Neuronal stem cell (in vitro differentiated cells): Measurements from ENCODE around the gene VOPP1.
"Not testable (repeated sequence)": the region's sequence is repeated elsewhere in the genome, so short reads cannot be mapped to it uniquely, and the experiment has no call there.

ENCODE experiments used
- DNase-seq: peaks from one replicate; pipeline ENCODE4 v3.0.0-alpha.2; 2013; ENCODE audit warnings: low spot score
- H2AFZ ChIP-seq: one replicate; pipeline ENCODE4 v1.6.1; 2013; ENCODE audit warnings: mild to moderate bottlenecking, low read length, inconsistent platforms
- H2AK5ac ChIP-seq: 2 replicates; pipeline ENCODE4 v1.6.1; 2013; ENCODE audit warnings: low read depth, mild to moderate bottlenecking, inconsistent platforms, low read length, moderate library complexity, mixed read lengths
- H2BK120ac ChIP-seq: 2 replicates; pipeline ENCODE4 v1.6.1; 2013; ENCODE audit warnings: low read depth, mild to moderate bottlenecking, inconsistent platforms, low read length, moderate library complexity, mixed read lengths
- H2BK12ac ChIP-seq: one replicate; pipeline ENCODE4 v1.6.1; 2013; ENCODE audit warnings: low read length, inconsistent platforms
- H2BK15ac ChIP-seq: 2 replicates; pipeline ENCODE4 v1.6.1; 2013; ENCODE audit warnings: mild to moderate bottlenecking, low read length, inconsistent platforms, mixed read lengths
- H2BK5ac ChIP-seq: one replicate; pipeline ENCODE4 v1.6.1; 2013; ENCODE audit warnings: inconsistent platforms, mild to moderate bottlenecking, low read length, moderate library complexity
- H3K14ac ChIP-seq: one replicate; pipeline ENCODE4 v1.6.1; 2013; ENCODE audit warnings: low read length, inconsistent platforms
- H3K18ac ChIP-seq: 2 replicates; pipeline ENCODE4 v1.6.1; 2013; ENCODE audit warnings: low read length, inconsistent platforms
- H3K23ac ChIP-seq: 2 replicates; pipeline ENCODE4 v1.6.1; 2013; ENCODE audit warnings: low read depth, mild to moderate bottlenecking, mixed read lengths, low read length, inconsistent platforms; ENCODE audit not compliant: poor library complexity
- H3K27ac ChIP-seq: replicated peaks from 3 replicates; pipeline ENCODE4 v1.5.1; 2013; ENCODE audit warnings: low read length, inconsistent platforms
- H3K27me3 ChIP-seq, 3 experiments: 2 replicates each; pipeline ENCODE4 v1.6.1; 2013; ENCODE audit warnings: low read length in 3 of 3, mild to moderate bottlenecking in 2 of 3, inconsistent platforms in 1 of 3, low read depth in 1 of 3, mixed read lengths in 1 of 3, moderate library complexity in 1 of 3; ENCODE audit not compliant: control insufficient read depth in 3 of 3, insufficient read depth in 3 of 3
- H3K36me3 ChIP-seq, 2 donors: replicated peaks in 1 of 2; 2 replicates each; pipeline ENCODE4 v1.6.1; 2013; ENCODE audit warnings: low read length in 2 of 2; ENCODE audit not compliant: control insufficient read depth in 2 of 2, insufficient read depth in 2 of 2
- H3K4ac ChIP-seq: 2 replicates; pipeline ENCODE4 v1.6.1; 2013; ENCODE audit warnings: inconsistent platforms, mild to moderate bottlenecking, low read length, moderate library complexity
- H3K4me1 ChIP-seq, 2 donors: 1 replicate in 1 of 2; 2 replicates in 1 of 2; pipeline ENCODE4 v1.6.1; 2013; ENCODE audit warnings: low read length in 2 of 2, low read depth in 1 of 2; ENCODE audit not compliant: control insufficient read depth in 2 of 2, insufficient read depth in 1 of 2
- H3K4me2 ChIP-seq: one replicate; pipeline ENCODE4 v1.6.1; 2013; ENCODE audit warnings: mild to moderate bottlenecking, low read length, inconsistent platforms; ENCODE audit not compliant: insufficient read depth, poor library complexity, severe bottlenecking
- H3K4me3 ChIP-seq, 2 donors: 2 replicates each; pipeline ENCODE4 v1.5.1; 2013; ENCODE audit warnings: low read length in 2 of 2, mild to moderate bottlenecking in 2 of 2, inconsistent platforms in 1 of 2, moderate library complexity in 1 of 2
- H3K79me1 ChIP-seq: one replicate; pipeline ENCODE4 v1.6.1; 2013; ENCODE audit warnings: low read depth, mild to moderate bottlenecking, inconsistent platforms, low read length, moderate library complexity
- H3K9ac ChIP-seq: one replicate; pipeline ENCODE4 v1.6.1; 2013; ENCODE audit warnings: mild to moderate bottlenecking, low read depth, low read length, inconsistent platforms; ENCODE audit not compliant: poor library complexity
- H3K9me3 ChIP-seq, 2 donors: replicated peaks in 1 of 2; 2 replicates each; pipeline versions ENCODE3 to v1.6.1; 2013; ENCODE audit warnings: low read length in 2 of 2, mild to moderate bottlenecking in 2 of 2, inconsistent platforms in 1 of 2, low read depth in 1 of 2, mixed read lengths in 1 of 2, moderate library complexity in 1 of 2; ENCODE audit not compliant: control insufficient read depth in 2 of 2, insufficient read depth in 1 of 2
- H4K8ac ChIP-seq: one replicate; pipeline ENCODE4 v1.6.1; 2013; ENCODE audit warnings: low read depth, mild to moderate bottlenecking, inconsistent platforms, low read length, moderate library complexity
- H4K91ac ChIP-seq: one replicate; pipeline ENCODE4 v1.6.1; 2013; ENCODE audit warnings: low read length, low read depth, mild to moderate bottlenecking, inconsistent platforms; ENCODE audit not compliant: poor library complexity
- WGBS, 2 donors: extraction: QIAGEN DNeasy Blood & Tissue Kit; methylation state at CpG; one replicate each; pipeline ENCODE4 v1.1.7; 2013; ENCODE audit warnings: missing lambda C conversion rate in 2 of 2, mixed read lengths in 1 of 2; ENCODE audit not compliant: insufficient read length in 2 of 2, insufficient replicate concordance in 1 of 2; ENCODE audit errors: extremely low coverage in 2 of 2; 5-methylcytosine and 5-hydroxymethylcytosine counted together

The VOPP1 gene

DNA sequence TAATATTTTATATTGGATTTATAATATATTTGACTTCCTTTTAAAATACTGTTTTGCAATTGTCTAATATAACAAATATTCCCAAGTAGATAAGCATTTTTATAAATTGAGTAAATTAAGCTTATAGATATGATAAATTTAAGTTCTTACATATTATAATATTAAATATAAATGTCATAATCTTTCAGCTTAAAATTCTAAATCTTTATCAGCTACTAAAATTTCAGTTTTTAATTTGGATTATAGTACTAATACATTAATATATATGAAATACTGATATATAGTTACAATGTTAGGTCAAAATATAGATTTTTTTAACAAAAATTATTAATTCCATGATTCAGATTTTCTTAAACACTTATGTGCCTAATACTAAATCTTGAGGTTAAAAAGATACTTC lies 33.4 kb upstream of the VOPP1 start:
- H3K4me1 ChIP-seq, H3K4me2 ChIP-seq, H3K27me3 ChIP-seq, H2BK120ac ChIP-seq, H3K9me3 ChIP-seq, H3K4ac ChIP-seq, H4K8ac ChIP-seq, H3K9ac ChIP-seq, H3K4me3 ChIP-seq, H2AFZ ChIP-seq, H3K27ac ChIP-seq, H4K91ac ChIP-seq, H3K79me1 ChIP-seq, H2BK15ac ChIP-seq, H3K23ac ChIP-seq, H2BK12ac ChIP-seq, H3K36me3 ChIP-seq, DNase-seq, H2BK5ac ChIP-seq, H3K14ac ChIP-seq, H3K18ac ChIP-seq, H2AK5ac ChIP-seq: not testable (repeated sequence)

DNA sequence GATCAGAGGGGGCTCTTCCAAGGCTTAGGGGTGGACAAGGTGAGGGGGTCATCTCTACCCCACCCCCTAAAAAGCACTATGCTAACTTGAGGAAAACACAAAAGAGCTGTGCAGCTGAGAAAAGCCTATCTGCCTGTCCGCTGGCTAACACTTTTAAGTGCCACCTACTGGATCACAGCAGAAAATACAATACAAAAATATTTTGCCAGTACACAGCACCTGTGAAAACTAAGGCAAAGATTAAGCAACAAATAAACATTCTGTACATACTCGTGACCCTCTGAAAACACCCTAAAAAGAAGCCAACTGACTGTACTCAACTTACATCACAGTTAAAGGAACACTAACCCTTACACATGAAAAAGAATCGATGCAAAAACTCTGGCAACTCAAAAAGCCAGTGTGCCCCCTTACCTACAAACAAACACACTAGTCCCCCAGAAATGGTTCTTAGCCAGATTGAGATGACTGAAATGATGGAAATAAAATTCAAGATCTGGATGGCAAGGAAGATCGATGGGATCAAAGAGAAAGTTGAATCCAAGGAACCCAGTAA lies 25.7 kb upstream of the VOPP1 start:
- H3K4me2 ChIP-seq, H2BK120ac ChIP-seq, H3K14ac ChIP-seq, H3K36me3 ChIP-seq, H4K91ac ChIP-seq, H4K8ac ChIP-seq, H3K4me1 ChIP-seq, H3K4ac ChIP-seq, H3K4me3 ChIP-seq, DNase-seq, H2AK5ac ChIP-seq, H2BK12ac ChIP-seq, H2AFZ ChIP-seq, H3K9me3 ChIP-seq, H3K79me1 ChIP-seq, H3K27me3 ChIP-seq, H3K18ac ChIP-seq, H3K27ac ChIP-seq, H2BK5ac ChIP-seq, H3K9ac ChIP-seq, H3K23ac ChIP-seq, H2BK15ac ChIP-seq: not testable (repeated sequence)
- WGBS, 2 donors, result no CpG with 5 or more reads among the region's 4 CpGs

GRCh38 chr7:55597214-55597739 lies 25.0 kb upstream of the VOPP1 start:
- H3K9me3 ChIP-seq, H3K36me3 ChIP-seq, DNase-seq, H3K27ac ChIP-seq, H2BK15ac ChIP-seq, H3K23ac ChIP-seq, H2AFZ ChIP-seq, H3K9ac ChIP-seq, H2BK120ac ChIP-seq, H3K4me1 ChIP-seq, H4K8ac ChIP-seq, H3K27me3 ChIP-seq, H3K4me2 ChIP-seq, H3K14ac ChIP-seq, H2BK12ac ChIP-seq, H2BK5ac ChIP-seq, H2AK5ac ChIP-seq, H4K91ac ChIP-seq, H3K4me3 ChIP-seq, H3K79me1 ChIP-seq, H3K4ac ChIP-seq: not testable (repeated sequence)
- peak overlapping the region; percentile 7 for H3K18ac ChIP-seq
- WGBS, 2 donors, result no CpG with 5 or more reads among the region's 2 CpGs

DNA sequence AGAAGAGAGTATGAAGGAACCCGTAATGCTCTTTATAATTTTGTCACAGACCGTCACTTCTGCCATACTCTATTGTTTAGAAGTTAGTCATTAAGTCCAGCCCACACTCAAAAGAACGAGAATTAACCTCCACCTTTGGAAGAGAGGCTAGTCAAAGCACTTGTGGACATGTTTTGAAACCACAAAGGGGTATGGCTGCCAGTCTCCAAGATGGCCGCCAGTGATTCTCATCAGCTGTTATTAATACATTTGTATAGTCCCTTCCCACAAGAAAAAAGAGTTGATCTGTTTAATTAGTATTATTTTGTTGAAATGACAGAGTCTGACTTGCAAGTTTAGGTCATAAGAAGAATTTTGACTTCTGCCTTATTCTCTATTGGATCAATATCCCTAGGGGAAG lies 23.2 kb upstream of the VOPP1 start:
- Histone ChIP-seq H2BK15ac (no peak overlapping the region), H3K9ac (no peak overlapping the region), H3K36me3 (no peaks in the 10 kb centered on the region), H2BK120ac (no peak overlapping the region), H3K9me3 (peaks cover 0 to 4% of the 10 kb centered on the region in 2 donors), H3K27ac (no peak overlapping the region), H4K8ac (no peak overlapping the region), H3K4me2 (no peak overlapping the region), H3K4ac (no peak overlapping the region), H2AK5ac (no peak overlapping the region), H3K4me3 (no peak overlapping the region), H3K18ac (no peak overlapping the region), H3K23ac (no peak overlapping the region), H2BK12ac (no peak overlapping the region), H3K14ac (no peak overlapping the region), H3K27me3 (peaks cover 0 to 3% (median 2%) of the 10 kb centered on the region in 3 experiments), H3K4me1 (peaks cover 0 to 2% of the 10 kb centered on the region in 2 donors), H2BK5ac (no peak overlapping the region), H2AFZ (peak overlapping the region; percentile 40), H3K79me1 (no peaks in the 10 kb centered on the region), H4K91ac (no peak overlapping the region)
- no CpG with 5 or more reads among the region's 4 CpGs for WGBS, 2 donors
- DNase-seq, result no peak
